DND-41 (cell line): ENCODE data around the gene PACRG.

Source experiments
- CTCF ChIP-seq: IDR thresholded peaks from 2 replicates; pipeline ENCODE4 v1.5.1; 2012; ENCODE audit warnings: borderline replicate concordance, low read length, moderate library complexity, mild to moderate bottlenecking; ENCODE audit not compliant: poor library complexity, severe bottlenecking; ENCODE audit errors: extremely low read depth
- EZH2 ChIP-seq: IDR thresholded peaks from 3 replicates; pipeline ENCODE4 v1.6.1; 2012; ENCODE audit warnings: borderline replicate concordance, low read depth, mild to moderate bottlenecking, moderate library complexity, low read length, inconsistent platforms; ENCODE audit not compliant: severe bottlenecking

- TF ChIP-seq CTCF (no peak), EZH2 (no peak)
Measured at GRCh38 chr6:162921510-162922040, 193.8 kb downstream of the PACRG start.
